Stimulated activated CD8-positive, alpha-beta memory T cell treated with anti-CD3 and anti-CD28 coated beads, Interleukin-12 subunit alpha, Interleukin-12 subunit beta, amount 100 ng/mL, for 24 hours (primary cell): Measurements from ENCODE around the gene CD300A.
"Not testable (repeated sequence)": the region's sequence is repeated elsewhere in the genome, so short reads cannot be mapped to it uniquely, and the experiment has no call there.

ENCODE experiments used
- DNase-seq: peaks from one replicate; pipeline ENCODE4 v3.0.0-alpha.2; 2020; ENCODE audit errors: extremely low read depth

The CD300A gene

DNA sequence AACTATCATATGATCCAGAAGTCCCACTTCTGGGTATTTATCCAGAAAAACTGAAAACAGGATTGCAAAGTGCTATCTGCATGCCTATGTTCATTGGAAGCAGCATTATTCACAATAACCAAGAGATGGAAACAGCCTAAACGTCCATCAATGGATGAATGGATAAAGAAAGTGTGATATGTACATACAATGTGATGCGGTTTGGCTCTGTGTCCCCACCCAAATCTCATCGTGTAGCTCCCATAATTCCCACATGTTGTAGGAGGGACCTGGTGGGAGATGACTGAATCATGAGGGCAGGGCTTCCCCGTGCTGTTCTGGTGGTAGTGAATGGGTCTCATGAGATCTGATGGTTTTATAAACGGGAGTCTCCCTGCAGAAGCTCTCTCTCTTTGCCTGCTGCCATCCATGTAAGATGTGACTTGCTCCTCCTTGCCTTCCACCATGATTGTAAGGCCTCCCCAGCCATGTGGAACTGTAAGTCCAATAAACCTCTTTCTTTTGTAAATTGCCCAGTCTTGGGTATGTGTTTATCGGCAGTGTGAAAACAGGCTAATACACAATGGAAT lies 52.1 kb downstream of the CD300A start:
- DNase-seq, result not testable (repeated sequence)

DNA sequence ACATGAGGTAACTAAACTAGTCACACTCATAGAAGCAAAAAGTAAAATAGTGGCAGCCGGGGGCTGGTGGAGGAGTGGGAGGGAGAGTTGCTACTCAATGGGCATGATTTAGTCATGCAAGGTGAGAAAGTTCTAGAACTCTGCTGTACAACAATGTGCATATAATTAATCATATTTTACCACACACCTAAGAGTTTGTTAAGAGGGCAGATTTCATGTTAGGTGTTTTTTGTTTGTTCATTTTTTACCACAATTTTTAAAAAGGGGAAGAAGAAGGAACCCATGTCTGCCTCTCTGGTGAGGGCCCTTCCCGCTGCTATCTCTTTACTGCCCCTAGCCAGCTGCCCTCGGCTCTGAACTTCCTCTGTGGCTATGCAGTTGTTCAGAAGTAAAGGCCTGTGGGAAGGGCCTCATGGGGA lies 53.6 kb downstream of the CD300A start:
- no peak for DNase-seq

DNA sequence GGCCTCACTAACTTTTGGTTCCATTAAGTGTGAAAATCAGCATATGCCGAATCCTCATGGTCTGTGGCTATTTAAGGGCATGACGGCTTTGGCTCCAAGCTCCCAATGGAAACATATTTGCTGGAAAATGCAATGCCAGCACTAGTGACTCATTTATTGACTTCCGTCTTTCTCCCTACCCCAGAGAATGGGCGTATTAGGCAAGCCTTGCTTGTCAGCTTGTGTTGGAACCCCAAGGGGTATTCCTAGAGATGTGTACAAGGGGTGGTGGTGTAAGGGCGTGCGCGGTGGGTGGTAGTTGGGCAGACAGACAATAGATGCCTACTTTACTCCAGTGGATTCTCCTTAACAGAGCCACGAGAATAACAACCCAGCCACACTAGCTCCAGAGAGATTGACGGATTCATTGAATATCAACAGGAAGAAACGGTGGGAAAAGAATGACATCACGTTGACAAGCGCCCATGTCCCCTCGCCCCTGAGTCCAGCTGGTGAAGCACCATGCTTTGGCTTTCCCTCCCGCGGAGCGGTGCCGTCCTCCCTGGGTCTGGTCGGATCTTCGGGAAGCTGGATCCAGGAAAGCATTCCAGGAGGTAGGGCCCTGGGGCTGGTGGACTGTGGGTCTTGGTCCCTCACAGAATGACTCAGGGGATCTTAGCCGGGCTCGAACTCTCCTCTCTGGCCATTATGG lies 54.5 kb downstream of the CD300A start:
- DNase-seq, result no peak

DNA sequence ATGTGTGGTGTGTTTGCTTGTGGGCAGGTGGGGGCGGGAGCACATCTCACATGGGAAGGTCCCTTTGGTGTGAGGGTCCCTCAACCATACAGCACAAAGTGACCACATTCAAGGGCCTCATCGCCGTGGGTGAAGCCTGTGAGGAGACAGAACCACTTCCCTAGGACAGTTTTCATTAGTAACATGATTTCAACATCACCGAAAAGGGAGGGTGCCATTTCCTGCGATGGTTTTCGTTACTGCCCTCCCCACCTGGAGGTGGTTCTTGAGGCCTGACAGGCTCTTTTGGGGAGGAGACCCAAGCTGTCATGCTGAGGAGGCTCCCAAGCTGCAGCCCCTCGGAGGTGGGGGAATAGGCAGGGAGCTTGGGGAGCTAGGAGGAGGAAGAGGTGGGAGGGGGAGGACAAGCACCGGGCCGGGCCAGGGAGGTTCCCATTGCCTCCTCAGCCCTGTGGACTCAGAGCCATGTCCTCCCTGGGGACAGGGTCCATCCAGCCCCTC lies 55.3 kb downstream of the CD300A start:
- DNase-seq, result no peak

DNA sequence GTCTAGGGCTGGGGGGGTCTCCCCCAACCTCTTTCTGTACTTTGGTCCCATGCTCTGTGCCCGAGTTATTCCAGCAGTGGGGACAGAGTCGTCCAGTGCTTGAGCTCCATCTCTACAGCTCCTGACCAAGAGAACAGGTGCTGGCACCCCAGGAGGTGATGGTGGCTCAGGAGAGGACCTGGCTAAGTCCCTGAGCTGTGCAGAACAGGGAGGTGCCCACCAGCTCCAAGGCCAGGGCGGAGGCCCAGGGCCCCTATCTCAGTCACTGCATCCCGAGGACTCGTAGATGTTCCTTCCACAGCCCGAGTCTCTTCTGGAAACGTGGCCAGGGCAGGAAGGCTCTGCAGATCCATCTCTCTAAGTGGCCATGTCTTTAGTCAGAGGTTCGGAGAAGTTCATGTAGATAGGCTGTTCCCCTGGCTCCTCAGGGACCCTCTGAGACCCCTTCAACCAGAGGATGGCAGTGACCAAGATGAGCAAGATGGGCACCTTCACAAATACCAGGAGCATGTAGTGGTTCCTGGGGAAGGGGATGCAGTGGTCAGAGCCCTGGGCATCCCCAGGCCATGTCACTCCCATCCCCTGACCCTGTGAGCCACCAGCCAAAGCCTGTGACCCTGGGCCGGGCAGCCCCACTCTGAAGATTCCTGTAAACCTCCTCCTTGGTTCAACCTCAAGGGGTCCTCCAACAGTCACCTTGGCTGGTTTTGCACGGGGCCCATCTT lies 56.1 kb downstream of the CD300A start:
- no peak for DNase-seq

DNA sequence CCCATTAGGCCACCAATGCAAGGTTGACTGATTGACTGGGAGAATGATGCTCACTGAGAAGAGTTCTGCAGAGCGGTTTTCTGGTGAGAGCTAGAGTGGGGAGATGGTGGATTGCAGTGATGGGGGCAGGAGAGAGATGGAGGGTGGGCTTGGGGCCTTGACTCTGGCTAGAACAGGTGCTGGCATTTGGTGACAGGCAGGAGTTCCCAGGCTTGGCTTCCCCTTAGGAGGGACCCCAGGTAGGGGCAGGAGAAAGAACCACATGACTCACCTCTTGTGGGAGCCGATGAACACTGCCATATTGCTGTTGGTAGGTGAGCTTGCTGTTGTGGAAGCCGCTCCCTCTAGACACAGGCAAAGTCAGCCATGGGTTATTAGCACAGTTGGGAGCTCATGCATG lies 56.9 kb downstream of the CD300A start:
- no peak for DNase-seq

GRCh38 chr17:74524653-74525464 lies 58.4 kb downstream of the CD300A start:
- no peak for DNase-seq

DNA sequence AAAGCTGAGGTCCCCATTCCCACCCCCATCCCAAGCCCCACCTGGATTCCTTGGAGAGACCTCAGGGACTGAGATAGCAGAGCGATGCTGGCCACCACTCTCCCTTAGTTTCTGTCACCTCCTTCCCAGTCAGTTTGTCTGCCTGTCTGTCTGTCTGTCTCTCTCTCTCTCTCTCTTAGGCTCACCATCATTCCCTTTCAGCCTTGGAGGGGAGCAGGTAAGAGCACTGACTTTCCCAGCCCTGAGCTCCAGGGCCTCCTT lies 59.0 kb downstream of the CD300A start:
- no peak for DNase-seq

DNA sequence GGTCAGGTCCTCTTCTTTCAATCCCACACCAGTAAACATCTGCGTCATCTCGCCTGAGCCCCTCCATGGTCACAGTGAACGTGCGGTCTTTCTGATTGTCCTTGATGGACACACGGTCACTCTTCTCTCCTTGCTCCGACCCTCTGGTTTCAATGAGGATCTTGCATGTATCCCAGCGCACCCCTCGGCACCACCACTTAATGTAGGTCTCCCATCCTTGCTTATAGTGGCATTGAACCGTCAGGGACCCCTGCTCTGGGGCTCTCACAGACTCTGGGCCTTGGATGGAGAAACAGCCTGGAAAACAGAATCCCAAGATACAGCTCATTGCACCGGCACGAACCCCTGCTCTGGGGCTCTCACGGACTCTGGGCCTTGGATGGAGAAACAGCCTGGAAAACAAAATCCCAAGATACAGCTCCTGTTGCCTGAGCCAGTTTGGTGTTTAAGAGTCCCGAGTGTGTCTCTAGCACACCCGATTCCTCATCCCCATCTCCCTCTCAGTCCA lies 59.4 kb downstream of the CD300A start:
- no peak for DNase-seq

DNA sequence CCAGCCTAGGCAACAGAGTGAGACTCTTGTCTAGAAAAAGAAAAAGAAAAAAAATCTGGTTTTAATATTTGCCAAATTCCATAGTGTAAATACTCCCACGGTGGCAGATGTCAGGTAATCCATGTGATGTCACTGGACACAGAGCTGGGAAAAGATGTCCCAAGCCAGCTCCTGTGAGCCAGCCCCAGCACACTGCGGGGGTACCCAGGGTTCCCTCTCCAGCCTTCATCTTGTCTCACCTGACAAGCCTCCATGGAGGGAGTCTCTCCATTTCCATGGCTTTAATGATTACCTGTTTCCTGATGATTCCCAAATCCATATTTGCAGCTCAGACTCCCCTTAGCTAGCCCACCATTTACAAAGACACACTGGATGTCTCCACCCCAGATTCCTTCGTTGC lies 60.2 kb downstream of the CD300A start:
- DNase-seq, result no peak

DNA sequence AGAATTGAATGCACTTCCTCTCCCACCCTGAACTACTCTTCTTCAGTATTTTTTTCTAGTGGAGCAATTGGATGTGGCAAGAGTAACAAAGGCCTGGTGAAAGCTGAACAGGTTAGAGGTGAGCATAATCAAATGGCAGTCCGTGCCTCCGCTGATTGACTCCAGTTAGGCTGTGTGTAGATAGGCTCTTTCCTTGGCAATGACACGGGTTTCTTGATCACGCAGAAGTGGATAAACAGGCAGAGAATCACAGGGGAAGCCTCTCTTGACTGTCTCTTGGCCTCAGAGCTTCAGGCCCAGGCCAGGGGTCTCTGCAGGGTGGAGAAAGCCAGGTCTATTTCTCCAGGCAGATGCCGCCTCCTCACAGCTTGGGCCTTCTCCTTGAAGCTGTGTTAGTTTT lies 60.6 kb downstream of the CD300A start:
- DNase-seq, result no peak

- DNase-seq, result no peak
Observed at GRCh38 chr17:74527756-74528155, 61.3 kb downstream of the CD300A start.

DNA sequence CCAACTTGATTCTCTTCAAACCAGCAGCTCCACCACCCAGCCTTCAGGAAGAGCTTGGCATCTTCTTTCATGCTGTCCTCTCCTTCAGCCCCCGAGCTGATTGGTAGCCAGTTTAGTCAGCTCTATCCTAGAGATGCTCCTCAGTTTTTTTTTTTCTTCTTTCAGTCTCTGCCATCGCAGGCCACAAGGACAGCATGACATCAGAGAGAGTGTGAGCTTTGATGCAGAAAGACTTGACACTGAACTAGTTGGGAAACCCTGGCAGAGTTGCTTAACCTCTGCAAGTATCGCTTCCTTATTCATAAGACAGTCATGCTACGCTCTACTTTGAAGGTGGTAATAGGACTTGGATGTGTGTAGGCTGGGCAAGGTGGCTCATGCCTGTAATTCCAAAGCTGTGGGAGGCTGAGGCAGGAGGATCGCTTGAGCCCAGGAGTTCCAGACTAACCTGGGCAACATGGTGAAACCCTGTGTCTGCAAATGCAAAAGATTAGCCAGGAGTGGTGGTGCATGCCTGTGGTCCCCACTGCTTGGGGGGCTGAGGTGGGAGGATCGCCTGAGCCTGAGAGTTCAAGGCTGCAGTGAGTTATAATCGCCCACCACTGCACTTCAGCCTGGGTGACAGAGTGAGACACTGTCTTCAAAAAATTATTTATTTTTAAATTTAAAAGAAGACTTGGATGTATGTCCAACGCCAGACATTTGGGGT lies 62.2 kb downstream of the CD300A start:
- no peak for DNase-seq

DNA sequence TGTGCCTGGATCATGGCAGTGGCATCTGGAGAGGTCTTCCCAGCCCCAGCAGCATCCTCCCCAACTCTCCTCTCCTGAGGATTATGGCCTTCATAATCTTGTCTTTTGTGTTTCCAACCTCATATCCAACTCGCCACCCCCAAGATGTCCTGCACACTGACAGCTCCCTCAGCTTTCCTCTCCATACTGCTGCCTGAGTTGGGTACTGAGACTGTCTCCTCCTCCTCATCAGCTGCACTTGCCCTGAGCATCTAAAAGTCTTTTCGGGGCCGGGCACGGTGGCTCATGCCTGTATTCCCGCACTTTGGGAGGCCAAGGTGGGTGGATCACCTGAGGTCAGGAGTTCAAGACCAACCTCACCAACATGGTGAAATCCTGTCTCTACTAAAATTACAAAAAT lies 62.8 kb downstream of the CD300A start:
- no peak for DNase-seq

GRCh38 chr17:74530831-74531150 lies 64.4 kb downstream of the CD300A start:
- DNase-seq, result no peak

GRCh38 chr17:74531231-74531761 lies 64.9 kb downstream of the CD300A start, which contains the start of gene CD300LB:
Gene CD300LB (minus strand): TSS chr17:74531475. CDS start chr17:74531350, 125 bp downstream.
- no peak for DNase-seq

GRCh38 chr17:74532115-74532514 lies 65.7 kb downstream of the CD300A start:
- DNase-seq, result no peak
